Measurements from ENCODE around the gene PRKN. TPM values are rescaled to one million over a fixed set of nuclear protein-coding genes. Genes with fewer than 3 reads are reported as not detected.

The PRKN gene
- total RNA-seq, 1 experiment from 2014 or later = 2.0 TPM

DNA sequence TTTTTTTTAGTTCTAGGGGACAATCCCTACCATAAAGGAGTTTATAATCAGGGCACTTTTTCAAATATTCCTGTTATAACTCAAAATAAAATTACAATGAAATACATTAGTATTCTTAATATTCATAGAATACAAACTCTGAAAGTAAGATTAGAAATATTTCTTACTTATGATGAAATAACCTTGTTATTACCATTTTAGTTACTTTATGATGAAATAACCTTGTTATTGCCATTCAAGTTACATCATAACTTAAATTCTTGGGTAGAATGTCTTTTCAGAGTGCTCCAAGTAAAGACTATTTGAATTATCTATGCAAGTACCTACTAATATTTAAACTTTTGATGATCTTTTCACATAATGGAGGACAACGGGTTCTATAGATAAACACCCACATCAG, 43.4 kb upstream of the PRKN start:
- Histone ChIP-seq H2BK20ac (ENCODE audit: low read depth, low read length, poor library complexity, severe bottlenecking) (no peak overlapping the region), H3K18ac (ENCODE audit: insufficient read length, low read depth, low read length) (no peak overlapping the region), H3K23me2 (ENCODE audit: insufficient read length, low read depth, low read length, poor library complexity, severe bottlenecking) (no peaks in the 10 kb centered on the region), H4K20me1 (ENCODE audit: control insufficient read depth, insufficient read depth, insufficient read length) (no peaks in the 10 kb centered on the region), H3K23ac (ENCODE audit: insufficient read length, low read depth, low read length) (no peak overlapping the region), H3T11ph (ENCODE audit: low read length) (no peak overlapping the region), H2BK12ac (ENCODE audit: insufficient read length, low read depth, low read length) (no peak overlapping the region), H2BK120ac (ENCODE audit: low read depth, low read length, poor library complexity, severe bottlenecking) (no peak overlapping the region), H4K8ac (replicated peaks; ENCODE audit: insufficient read length, low read depth, low read length) (no peak overlapping the region), H2BK5ac (ENCODE audit: insufficient read length, low read length) (no peak overlapping the region), H4K5ac (ENCODE audit: insufficient read length, low read depth, low read length) (no peak overlapping the region), H2BK15ac (ENCODE audit: low read depth, low read length) (no peak overlapping the region), H3K4me2 (ENCODE audit: insufficient read depth, insufficient read length, low read length) (no peak overlapping the region), H3K27me3 (ENCODE audit: insufficient read depth, low read length) (no peaks in the 10 kb centered on the region), H2AFZ (ENCODE audit: low read length) (no peak overlapping the region), H3K9me3 (ENCODE audit: control insufficient read depth, low read depth, low read length) (no peaks in the 10 kb centered on the region), H4K91ac (ENCODE audit: insufficient read length, low read depth, low read length) (no peak overlapping the region), H3K9ac (ENCODE audit: extremely low read depth, insufficient read length, low read length) (no peak overlapping the region), H3K79me2 (ENCODE audit: insufficient read depth, low read length) (no peaks in the 10 kb centered on the region), H3K56ac (ENCODE audit: insufficient read length, low read depth, low read length) (no peak overlapping the region), H3K4me1 (ENCODE audit: insufficient read depth, low read length) (no peaks in the 10 kb centered on the region), H3K27ac (ENCODE audit: insufficient read length, low read depth, low read length) (no peak overlapping the region), H3K79me1 (ENCODE audit: insufficient read depth, low read depth, low read length, poor library complexity, severe bottlenecking) (no peaks in the 10 kb centered on the region), H3K4ac (ENCODE audit: low read depth, low read length) (no peak overlapping the region), H3K14ac (ENCODE audit: insufficient read depth, low read length) (no peak overlapping the region), H2AK5ac (ENCODE audit: insufficient read length, low read length) (no peak overlapping the region)
- no peak overlapping the region for H3K4me3 Mint-ChIP-seq
- WGBS (ENCODE audit: extremely low coverage, insufficient read length, low lambda C conversion rate) = no CpG with 5 or more reads among the region's 1 CpG
- no peak overlapping the region for H3K27ac Mint-ChIP-seq
- no peaks in the 10 kb centered on the region for H3K4me1 Mint-ChIP-seq
- no peak for DNase-seq
- H3K9me3 Mint-ChIP-seq = no peaks in the 10 kb centered on the region
- no peaks in the 10 kb centered on the region for H3K27me3 Mint-ChIP-seq (ENCODE audit: low read depth)
- H3K36me3 Mint-ChIP-seq (ENCODE audit: insufficient read depth in 1 of 3, low read depth in 3 of 3) = no peaks in the 10 kb centered on the region
- TF ChIP-seq, protein P1, sequence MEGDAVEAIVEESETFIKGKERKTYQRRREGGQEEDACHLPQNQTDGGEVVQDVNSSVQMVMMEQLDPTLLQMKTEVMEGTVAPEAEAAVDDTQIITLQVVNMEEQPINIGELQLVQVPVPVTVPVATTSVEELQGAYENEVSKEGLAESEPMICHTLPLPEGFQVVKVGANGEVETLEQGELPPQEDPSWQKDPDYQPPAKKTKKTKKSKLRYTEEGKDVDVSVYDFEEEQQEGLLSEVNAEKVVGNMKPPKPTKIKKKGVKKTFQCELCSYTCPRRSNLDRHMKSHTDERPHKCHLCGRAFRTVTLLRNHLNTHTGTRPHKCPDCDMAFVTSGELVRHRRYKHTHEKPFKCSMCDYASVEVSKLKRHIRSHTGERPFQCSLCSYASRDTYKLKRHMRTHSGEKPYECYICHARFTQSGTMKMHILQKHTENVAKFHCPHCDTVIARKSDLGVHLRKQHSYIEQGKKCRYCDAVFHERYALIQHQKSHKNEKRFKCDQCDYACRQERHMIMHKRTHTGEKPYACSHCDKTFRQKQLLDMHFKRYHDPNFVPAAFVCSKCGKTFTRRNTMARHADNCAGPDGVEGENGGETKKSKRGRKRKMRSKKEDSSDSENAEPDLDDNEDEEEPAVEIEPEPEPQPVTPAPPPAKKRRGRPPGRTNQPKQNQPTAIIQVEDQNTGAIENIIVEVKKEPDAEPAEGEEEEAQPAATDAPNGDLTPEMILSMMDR (conservative IDR thresholded peaks at IDR 0.05) = no peak
